Stomach (tissue), 9 donors: ENCODE measurements around the gene ADAM19. TPM values are rescaled to one million over a fixed set of nuclear protein-coding genes. Genes with fewer than 3 reads are reported as not detected.
A peak's percentile ranks its signal among the peaks of the same experiment; 100 is the strongest.

ENCODE experiments used
- DNase-seq, 2 donors: peaks; one replicate each; pipeline versions ENCODE4 v3.0.0 to v3.0.0-alpha.2; 2013 to 2019
- H3K27ac ChIP-seq, 5 donors: fragments of 200-600 bp in 4 of 5; sonication (generic) in 4 of 5; one replicate each; pipeline ENCODE4 v1.5.1; 2013 to 2019; ENCODE audit warnings: mild to moderate bottlenecking in 1 of 5, moderate library complexity in 1 of 5
- H3K27me3 ChIP-seq, 3 donors: fragments of 200-600 bp; sonication (generic); one replicate each; pipeline ENCODE4 v1.5.1; 2017 to 2019; ENCODE audit warnings: mixed run types in 1 of 3
- H3K36me3 ChIP-seq, 4 donors: fragments of 200-600 bp; sonication (generic); 1 replicate in 3 of 4; 2 replicates in 1 of 4; pipeline ENCODE4 v1.5.1; 2016 to 2019
- H3K4me1 ChIP-seq, 4 donors: fragments of 200-600 bp; sonication (generic); one replicate each; pipeline ENCODE4 v1.5.1; 2016 to 2019
- H3K4me3 ChIP-seq, 4 donors: fragments of 200-600 bp; sonication (generic) in 3 of 4; one replicate each; pipeline ENCODE4 v1.5.1; 2016 to 2019; ENCODE audit warnings: mild to moderate bottlenecking in 1 of 4
- H3K9me3 ChIP-seq, 4 donors: fragments of 200-600 bp; sonication (generic); one replicate each; pipeline ENCODE4 v1.5.1; 2016 to 2019
- EP300 ChIP-seq: sonication (generic); formaldehyde crosslinking; IDR thresholded peaks from one replicate; pipeline ENCODE4 v1.6.1; 2017; ENCODE audit warnings: antibody characterized with exemption
- POLR2A ChIP-seq, 4 donors: fragments of 450-650 bp; IDR thresholded peaks; one replicate each; pipeline ENCODE4 v1.6.1; 2016; ENCODE audit warnings: antibody characterized with exemption in 4 of 4, control low read depth in 2 of 4, mild to moderate bottlenecking in 1 of 4, moderate library complexity in 1 of 4
- POLR2AphosphoS5 ChIP-seq, 3 donors: sonication (generic); formaldehyde crosslinking; IDR thresholded peaks; one replicate each; pipeline ENCODE4 v1.6.1; 2016; ENCODE audit warnings: antibody characterized with exemption in 3 of 3
- WGBS, 5 donors: extraction: QIAGEN DNeasy Blood & Tissue Kit in 3 of 5; methylation state at CpG; one replicate each; pipeline versions ENCODE4 v1.1.5 to v1.1.7; 2013 to 2018; 5-methylcytosine and 5-hydroxymethylcytosine counted together
- intact Hi-C: fragments of 100-400 bp; cut with DNase I; formaldehyde crosslinking; loops from one replicate; pipeline ENCODE4 v1.15.1; 2023; ENCODE audit warnings: low total_unique reads
- polyA plus RNA-seq, 3 donors: library from polyadenylated mRNA; stranded (reverse); fragments of 200-250 nt; gene quantifications; one replicate each; pipeline ENCODE4 v1.2.3, GENCODE V29; 2013
- total RNA-seq, 5 donors: library from RNA; depleted of rRNA; stranded (reverse); fragments of >200 nt; gene quantifications; one replicate each; pipeline versions ENCODE4 v1.1.0 to v1.2.3, GENCODE V29; 2014 to 2016
- TF ChIP-seq, protein P1 (sequence below), 7 experiments: fragments of 450-650 bp in 4 of 7; fragments of 200-600 bp in 3 of 7; sonication (generic) in 3 of 7; IDR thresholded peaks; one replicate each; pipeline ENCODE4 v1.5.1; 2016 to 2019; ENCODE audit warnings: antibody characterized with exemption in 7 of 7, control low read depth in 2 of 7, mild to moderate bottlenecking in 1 of 7
- donor health status: healthy with polysubstance abuse.
- donor health status: Bipolar disorder and iron deficiency.
- donor health status: healthy.

The ADAM19 gene
- total and polyA plus RNA-seq, 8 donors: 1.2 to 42.8 (median 6.4) TPM

DNA sequence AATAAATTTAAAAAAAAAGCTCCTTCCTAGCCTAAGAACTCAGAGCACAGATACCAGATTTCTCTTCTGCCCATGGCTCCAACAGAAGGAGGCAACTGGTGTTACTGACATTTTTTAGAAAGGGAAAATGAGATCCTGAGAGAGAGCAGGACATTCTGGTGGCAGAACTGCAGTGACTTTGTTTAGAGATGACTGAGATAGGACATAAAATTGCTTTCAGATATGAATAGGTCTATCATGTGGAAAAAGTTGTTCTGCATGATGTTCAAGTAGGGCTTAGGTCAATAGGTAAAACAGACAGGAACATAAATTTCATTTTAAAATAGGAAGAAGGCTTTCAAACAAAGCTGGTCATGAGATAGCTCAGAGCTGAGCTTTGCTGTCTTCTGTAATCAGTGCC, 66.0 kb downstream of the ADAM19 start:
- Histone ChIP-seq H3K27ac (peak overlapping the region in 3 of 5 donors; percentile 42 to 83 (median 53)), H3K9me3 (no peaks in the 10 kb centered on the region), H3K4me3 (no peak overlapping the region), H3K27me3 (no peaks in the 10 kb centered on the region), H3K4me1 (peaks cover 12 to 64% (median 30%) of the 10 kb centered on the region in 4 donors), H3K36me3 (peaks cover 0 to 40% (median 21%) of the 10 kb centered on the region in 4 donors)
- DNase-seq: no peak
- TF ChIP-seq, protein P1, sequence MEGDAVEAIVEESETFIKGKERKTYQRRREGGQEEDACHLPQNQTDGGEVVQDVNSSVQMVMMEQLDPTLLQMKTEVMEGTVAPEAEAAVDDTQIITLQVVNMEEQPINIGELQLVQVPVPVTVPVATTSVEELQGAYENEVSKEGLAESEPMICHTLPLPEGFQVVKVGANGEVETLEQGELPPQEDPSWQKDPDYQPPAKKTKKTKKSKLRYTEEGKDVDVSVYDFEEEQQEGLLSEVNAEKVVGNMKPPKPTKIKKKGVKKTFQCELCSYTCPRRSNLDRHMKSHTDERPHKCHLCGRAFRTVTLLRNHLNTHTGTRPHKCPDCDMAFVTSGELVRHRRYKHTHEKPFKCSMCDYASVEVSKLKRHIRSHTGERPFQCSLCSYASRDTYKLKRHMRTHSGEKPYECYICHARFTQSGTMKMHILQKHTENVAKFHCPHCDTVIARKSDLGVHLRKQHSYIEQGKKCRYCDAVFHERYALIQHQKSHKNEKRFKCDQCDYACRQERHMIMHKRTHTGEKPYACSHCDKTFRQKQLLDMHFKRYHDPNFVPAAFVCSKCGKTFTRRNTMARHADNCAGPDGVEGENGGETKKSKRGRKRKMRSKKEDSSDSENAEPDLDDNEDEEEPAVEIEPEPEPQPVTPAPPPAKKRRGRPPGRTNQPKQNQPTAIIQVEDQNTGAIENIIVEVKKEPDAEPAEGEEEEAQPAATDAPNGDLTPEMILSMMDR (IDR thresholded peaks at IDR 0.05): no peak
- TF ChIP-seq POLR2AphosphoS5 (IDR thresholded peaks at IDR 0.05) (no peak), POLR2A (IDR thresholded peaks at IDR 0.05) (no peak), EP300 (no peak)
- intact Hi-C loops: no loop called here

DNA sequence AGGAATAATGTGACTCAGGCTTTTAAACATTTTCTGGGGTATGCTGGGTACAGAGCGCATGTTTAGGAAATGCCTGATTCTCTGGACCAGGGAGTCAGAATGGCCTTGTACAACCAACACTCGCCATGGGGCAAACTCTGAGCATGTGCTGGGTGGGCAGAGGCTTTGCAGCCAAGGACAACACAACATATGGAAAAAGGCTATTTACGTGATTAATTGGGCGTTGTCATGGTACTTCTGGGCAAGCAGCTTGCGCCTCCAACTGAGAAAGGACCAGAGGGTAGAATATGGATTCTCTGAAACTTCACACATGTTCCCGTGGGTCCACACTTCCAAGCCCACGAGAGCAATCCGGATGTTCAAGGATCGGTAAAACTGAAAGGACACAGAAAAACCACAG, 66.5 kb downstream of the ADAM19 start:
- no peak overlapping the region for H3K4me3 ChIP-seq
- WGBS, 5 donors: 90 to 97% (median 93%) methylated on average over 9 of the region's 9 CpGs
- no peak for DNase-seq
- H3K36me3 ChIP-seq: peaks cover 0 to 45% (median 23%) of the 10 kb centered on the region in 4 donors
- H3K9me3 ChIP-seq: no peaks in the 10 kb centered on the region
- intact Hi-C loops: no loop called here
- TF ChIP-seq POLR2AphosphoS5 (IDR thresholded peaks at IDR 0.05) (no peak), EP300 (no peak), POLR2A (IDR thresholded peaks at IDR 0.05) (no peak)
- TF ChIP-seq, protein P1 (IDR thresholded peaks at IDR 0.05): no peak
- peak overlapping the region in 3 of 5 donors; percentile 42 to 83 (median 53) for H3K27ac ChIP-seq
- H3K27me3 ChIP-seq: no peaks in the 10 kb centered on the region
- peaks cover 12 to 64% (median 30%) of the 10 kb centered on the region in 4 donors for H3K4me1 ChIP-seq

DNA sequence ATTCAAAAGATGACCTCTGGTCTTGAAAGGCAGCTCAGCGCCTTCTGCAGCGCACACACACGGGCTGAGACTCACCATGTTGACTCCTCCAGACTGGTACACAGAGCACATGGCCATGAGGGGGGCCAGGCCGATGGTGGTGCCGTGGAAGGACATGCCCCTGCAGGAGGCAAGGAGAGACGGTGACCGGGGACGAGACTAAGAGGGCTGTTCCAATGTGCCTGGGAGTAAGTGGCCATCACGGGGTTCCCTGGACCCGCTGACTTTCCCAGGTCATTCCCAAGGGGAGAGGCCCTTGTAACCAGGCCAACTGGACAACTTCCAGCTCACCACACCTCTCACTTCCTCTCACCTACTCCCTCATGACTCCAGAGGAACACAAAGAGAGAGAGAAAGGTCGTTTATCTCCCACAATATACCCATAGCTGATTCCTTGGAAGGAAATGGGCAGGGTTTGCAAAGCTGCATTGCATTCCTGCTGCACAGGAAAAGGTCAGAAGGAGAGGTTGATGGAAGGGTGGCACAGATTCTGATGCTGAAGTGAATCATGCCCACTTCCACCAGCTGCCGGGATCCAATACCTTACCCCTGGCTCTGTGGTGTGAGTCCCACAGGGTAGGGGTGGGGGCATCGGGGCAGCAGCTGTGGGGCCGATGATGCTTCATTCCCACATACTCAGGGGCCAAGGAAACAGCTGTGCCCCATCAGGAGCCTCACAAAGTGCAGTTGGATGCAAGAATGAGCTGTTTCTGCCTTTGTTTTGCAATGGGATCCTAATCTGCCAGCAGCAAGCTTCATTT, 68.4 kb downstream of the ADAM19 start:
- Histone ChIP-seq H3K9me3 (no peaks in the 10 kb centered on the region), H3K27me3 (no peaks in the 10 kb centered on the region), H3K4me1 (peaks cover 12 to 52% (median 28%) of the 10 kb centered on the region in 4 donors), H3K27ac (peak overlapping the region in 3 of 5 donors; percentile 16 to 30 (median 29)), H3K4me3 (no peak overlapping the region), H3K36me3 (peaks cover 0 to 63% (median 25%) of the 10 kb centered on the region in 4 donors)
- DNase-seq: peak in 1 of 2 donors; percentile 54
- intact Hi-C loops: no loop called here
- WGBS, 5 donors: 57 to 65% (median 59%) methylated on average over 11 to 14 of the region's 14 CpGs
- TF ChIP-seq EP300 (no peak), POLR2AphosphoS5 (IDR thresholded peaks at IDR 0.05) (peak in 1 of 3 donors; percentile 10), POLR2A (IDR thresholded peaks at IDR 0.05) (no peak)
- TF ChIP-seq, protein P1 (IDR thresholded peaks at IDR 0.05): no peak

DNA sequence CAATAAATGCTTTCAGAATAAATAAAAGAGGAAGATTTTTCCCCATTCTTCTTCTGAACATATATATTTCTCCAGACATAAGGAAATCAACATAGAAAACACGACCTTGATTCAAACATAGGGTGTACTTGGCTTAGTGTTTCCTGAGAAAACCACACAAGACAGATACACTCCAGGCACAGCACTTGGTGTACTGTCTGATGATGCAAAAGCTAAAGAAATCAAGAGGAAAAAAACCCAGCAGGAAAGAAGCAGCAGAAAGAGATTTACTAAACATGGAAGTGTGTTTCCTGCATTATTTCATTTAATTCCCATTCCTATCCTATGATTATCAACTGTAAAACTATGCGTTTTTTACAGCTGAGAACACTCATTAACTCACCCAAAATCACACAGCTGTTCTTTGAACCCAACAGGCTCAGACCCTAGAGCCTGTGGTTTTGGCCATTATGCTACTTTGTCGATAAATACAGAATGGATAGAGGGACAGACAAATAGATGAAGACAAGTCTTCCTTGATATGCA, 69.4 kb downstream of the ADAM19 start:
- intact Hi-C loops: no loop called here
- no peak for DNase-seq
- H3K9me3 ChIP-seq: no peaks in the 10 kb centered on the region
- H3K27me3 ChIP-seq: no peaks in the 10 kb centered on the region
- H3K4me1 ChIP-seq: peaks cover 5 to 43% (median 20%) of the 10 kb centered on the region in 4 donors
- WGBS, 5 donors: 62 to 66% (median 63%) methylated on average over 3 of the region's 3 CpGs
- no peak overlapping the region for H3K4me3 ChIP-seq
- peaks cover 0 to 74% (median 32%) of the 10 kb centered on the region in 4 donors for H3K36me3 ChIP-seq
- TF ChIP-seq, protein P1 (IDR thresholded peaks at IDR 0.05): no peak
- TF ChIP-seq POLR2AphosphoS5 (IDR thresholded peaks at IDR 0.05): no peak
- TF ChIP-seq POLR2A (IDR thresholded peaks at IDR 0.05): no peak
- no peak for TF ChIP-seq EP300
- H3K27ac ChIP-seq: peak overlapping the region in 2 of 5 donors; percentile 17 to 52
